ENCODE data around the gene OLIG1.

Gene OLIG1

DNA sequence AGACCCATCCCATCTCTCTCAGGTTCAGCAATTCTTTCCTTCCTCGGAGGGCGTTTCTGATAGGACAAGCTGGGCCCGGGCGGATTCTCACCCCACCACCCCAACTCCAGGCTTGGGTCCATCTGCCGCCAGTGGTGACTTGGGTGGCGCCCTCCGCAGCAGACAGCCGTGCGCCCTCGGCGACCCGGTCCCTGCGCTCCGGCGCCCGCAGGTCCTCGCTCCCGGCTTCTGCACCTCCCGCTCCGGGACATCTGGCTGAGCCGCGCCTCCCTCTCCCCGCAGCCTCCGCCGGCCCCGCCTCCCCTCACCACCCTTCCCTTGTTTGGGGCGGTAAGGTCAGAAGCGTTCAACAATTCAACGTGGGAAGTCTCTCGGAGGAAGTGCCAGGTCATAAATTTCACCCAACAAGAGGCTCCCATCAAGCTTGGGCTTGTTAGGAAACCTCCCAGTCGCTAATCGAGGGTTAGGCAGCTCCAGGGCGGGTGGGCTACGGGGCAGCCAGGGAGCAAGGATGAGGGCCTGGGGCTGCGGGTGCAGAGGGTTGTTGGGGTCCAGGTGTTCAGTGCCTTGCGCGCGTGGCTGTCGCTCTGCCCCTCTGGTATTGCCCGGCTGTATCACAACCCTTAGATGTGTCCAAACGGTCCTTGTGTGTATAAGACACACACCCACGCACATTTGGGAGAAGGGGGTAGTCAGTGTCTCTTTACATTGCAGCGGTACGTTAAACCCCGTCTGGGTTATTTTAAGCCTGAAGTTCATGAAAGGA is 39.8 kb downstream of the OLIG1 start:
- no peak overlapping the region for H3K4me3 ChIP-seq (replicated peaks; ENCODE audit: low read depth, low read length)
- no peak for DNase-seq (ENCODE audit: extremely low read depth, insufficient read length)

DNA sequence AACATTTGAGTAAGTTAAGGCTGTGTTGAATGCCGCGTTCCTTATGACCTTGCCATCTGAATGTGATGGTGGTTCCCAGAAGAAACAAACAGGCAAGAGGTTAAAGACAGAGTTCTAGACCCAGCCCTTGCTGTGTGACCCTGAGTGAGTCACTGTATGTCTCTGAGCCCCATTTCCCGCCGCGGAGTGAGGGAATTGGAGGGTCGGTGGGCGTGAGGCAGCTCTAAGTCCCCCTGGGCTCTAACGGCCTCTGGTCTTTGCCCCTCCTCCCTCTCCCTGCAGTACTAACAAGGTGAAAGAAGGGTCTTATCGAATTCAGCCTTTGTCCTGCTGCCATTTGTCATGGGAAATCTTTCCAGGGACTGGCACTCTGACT is 40.4 kb downstream of the OLIG1 start:
- peaks cover 1% of the 10 kb centered on the region for H3K27me3 ChIP-seq (replicated peaks; ENCODE audit: control insufficient read depth, insufficient read depth, low read length)
- TF ChIP-seq, protein P1, sequence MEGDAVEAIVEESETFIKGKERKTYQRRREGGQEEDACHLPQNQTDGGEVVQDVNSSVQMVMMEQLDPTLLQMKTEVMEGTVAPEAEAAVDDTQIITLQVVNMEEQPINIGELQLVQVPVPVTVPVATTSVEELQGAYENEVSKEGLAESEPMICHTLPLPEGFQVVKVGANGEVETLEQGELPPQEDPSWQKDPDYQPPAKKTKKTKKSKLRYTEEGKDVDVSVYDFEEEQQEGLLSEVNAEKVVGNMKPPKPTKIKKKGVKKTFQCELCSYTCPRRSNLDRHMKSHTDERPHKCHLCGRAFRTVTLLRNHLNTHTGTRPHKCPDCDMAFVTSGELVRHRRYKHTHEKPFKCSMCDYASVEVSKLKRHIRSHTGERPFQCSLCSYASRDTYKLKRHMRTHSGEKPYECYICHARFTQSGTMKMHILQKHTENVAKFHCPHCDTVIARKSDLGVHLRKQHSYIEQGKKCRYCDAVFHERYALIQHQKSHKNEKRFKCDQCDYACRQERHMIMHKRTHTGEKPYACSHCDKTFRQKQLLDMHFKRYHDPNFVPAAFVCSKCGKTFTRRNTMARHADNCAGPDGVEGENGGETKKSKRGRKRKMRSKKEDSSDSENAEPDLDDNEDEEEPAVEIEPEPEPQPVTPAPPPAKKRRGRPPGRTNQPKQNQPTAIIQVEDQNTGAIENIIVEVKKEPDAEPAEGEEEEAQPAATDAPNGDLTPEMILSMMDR (IDR thresholded peaks at IDR 0.05; ENCODE audit: insufficient read depth, low read length, poor library complexity, severe bottlenecking), result no peak
- no peak overlapping the region for H3K4me3 ChIP-seq (replicated peaks; ENCODE audit: low read depth, low read length)

More for the DNA sequence above, 39.8 kb downstream of the OLIG1 start:
- Histone ChIP-seq H3K36me3 (ENCODE audit: control insufficient read depth, insufficient read depth, low read length) (no peaks in the 10 kb centered on the region), H3K27me3 (replicated peaks; ENCODE audit: control insufficient read depth, insufficient read depth, low read length) (peaks cover 1% of the 10 kb centered on the region)
- TF ChIP-seq, protein P1 (IDR thresholded peaks at IDR 0.05; ENCODE audit: insufficient read depth, low read length, poor library complexity, severe bottlenecking), result no peak

DNA sequence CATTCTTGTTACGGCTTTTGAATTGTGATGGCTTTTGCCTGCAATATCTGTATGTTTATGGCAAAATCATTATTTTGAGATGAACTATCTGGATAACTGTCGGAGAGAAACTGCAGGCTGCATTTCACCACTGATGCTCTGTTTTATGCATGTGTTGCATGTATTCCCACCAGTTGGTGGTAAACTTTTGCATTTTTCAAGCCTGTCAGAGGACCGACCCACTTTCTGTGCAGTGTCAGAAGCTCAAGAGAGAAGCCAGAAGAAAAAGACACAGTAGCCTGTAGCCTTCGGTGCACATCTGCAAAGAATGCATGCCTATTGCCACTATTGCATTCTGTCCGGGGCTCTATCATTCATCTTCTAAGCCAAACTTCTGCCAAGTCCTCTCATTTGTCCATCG is 41.6 kb downstream of the OLIG1 start:
- TF ChIP-seq, protein P1 (IDR thresholded peaks at IDR 0.05; ENCODE audit: insufficient read depth, low read length, poor library complexity, severe bottlenecking), result no peak
- no peak for DNase-seq (ENCODE audit: extremely low read depth, insufficient read length)
- peaks cover 1% of the 10 kb centered on the region; the same call in 1 of the 2 replicates for H3K27me3 ChIP-seq (replicated peaks; ENCODE audit: control insufficient read depth, insufficient read depth, low read length)
- no peak overlapping the region for H3K4me3 ChIP-seq (replicated peaks; ENCODE audit: low read depth, low read length)
- no peaks in the 10 kb centered on the region for H3K36me3 ChIP-seq (ENCODE audit: control insufficient read depth, insufficient read depth, low read length)

More for the DNA sequence above, 40.4 kb downstream of the OLIG1 start:
- no peak for DNase-seq (ENCODE audit: extremely low read depth, insufficient read length)
- H3K36me3 ChIP-seq (ENCODE audit: control insufficient read depth, insufficient read depth, low read length), result no peaks in the 10 kb centered on the region

DNA sequence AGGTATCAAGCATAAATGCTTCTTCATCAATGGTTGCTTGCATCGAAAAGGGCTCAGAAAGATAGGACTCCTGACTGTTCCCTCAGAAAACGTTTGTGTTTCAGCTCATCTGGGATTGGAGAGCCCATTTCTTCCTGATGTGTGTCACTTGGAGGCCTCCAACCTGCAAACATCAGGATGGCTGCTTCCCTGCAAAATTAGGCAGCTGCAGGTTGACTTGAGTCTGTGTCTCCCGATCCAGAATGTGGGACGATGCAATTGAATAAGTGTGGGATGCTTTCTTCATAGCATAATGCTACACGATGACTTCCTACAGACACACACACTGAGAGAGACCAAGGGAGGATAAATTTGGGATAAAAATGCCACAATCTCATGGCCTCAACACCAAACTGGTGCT is 42.2 kb downstream of the OLIG1 start:
- H3K36me3 ChIP-seq (ENCODE audit: control insufficient read depth, insufficient read depth, low read length), result no peaks in the 10 kb centered on the region
- no peak for DNase-seq (ENCODE audit: extremely low read depth, insufficient read length)
- no peak overlapping the region for H3K4me3 ChIP-seq (replicated peaks; ENCODE audit: low read depth, low read length)
- TF ChIP-seq, protein P1 (IDR thresholded peaks at IDR 0.05; ENCODE audit: insufficient read depth, low read length, poor library complexity, severe bottlenecking), result no peak
- peaks cover 1% of the 10 kb centered on the region; the same call in 1 of the 2 replicates for H3K27me3 ChIP-seq (replicated peaks; ENCODE audit: control insufficient read depth, insufficient read depth, low read length)

DNA sequence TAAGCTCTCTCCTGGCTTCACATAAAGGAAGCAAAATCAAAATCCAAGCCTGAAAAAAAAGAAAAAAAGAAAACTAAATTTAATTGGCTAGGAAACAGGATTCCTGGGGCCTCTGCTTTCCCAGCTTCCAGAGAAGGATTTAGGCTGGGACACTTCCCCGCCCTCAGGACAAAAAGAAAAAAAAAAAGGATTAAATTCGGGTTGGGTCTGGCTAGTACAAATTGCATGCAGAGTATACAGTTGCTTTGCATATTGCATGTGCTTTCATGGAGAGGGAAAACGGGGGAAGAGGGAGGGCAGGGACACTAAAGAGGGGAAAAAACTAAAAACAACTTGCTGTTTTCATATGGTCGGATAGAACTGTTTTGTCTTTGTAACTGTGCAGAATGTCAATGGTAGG is 42.7 kb downstream of the OLIG1 start:
- Histone ChIP-seq H3K27me3 (replicated peaks; ENCODE audit: control insufficient read depth, insufficient read depth, low read length) (peaks cover 1% of the 10 kb centered on the region), H3K36me3 (ENCODE audit: control insufficient read depth, insufficient read depth, low read length) (no peaks in the 10 kb centered on the region), H3K4me3 (replicated peaks; ENCODE audit: low read depth, low read length) (no peak overlapping the region)
- no peak for DNase-seq (ENCODE audit: extremely low read depth, insufficient read length)
- TF ChIP-seq, protein P1 (IDR thresholded peaks at IDR 0.05; ENCODE audit: insufficient read depth, low read length, poor library complexity, severe bottlenecking), result no peak
